Activated CD4-positive, alpha-beta T cell treated with anti-CD3 and anti-CD28 coated beads for 1 hour (primary cell): ENCODE measurements around the gene CPPED1.

ENCODE experiments used
- DNase-seq: peaks from one replicate; pipeline ENCODE4 v3.0.0-alpha.2; 2020

Gene CPPED1

DNA sequence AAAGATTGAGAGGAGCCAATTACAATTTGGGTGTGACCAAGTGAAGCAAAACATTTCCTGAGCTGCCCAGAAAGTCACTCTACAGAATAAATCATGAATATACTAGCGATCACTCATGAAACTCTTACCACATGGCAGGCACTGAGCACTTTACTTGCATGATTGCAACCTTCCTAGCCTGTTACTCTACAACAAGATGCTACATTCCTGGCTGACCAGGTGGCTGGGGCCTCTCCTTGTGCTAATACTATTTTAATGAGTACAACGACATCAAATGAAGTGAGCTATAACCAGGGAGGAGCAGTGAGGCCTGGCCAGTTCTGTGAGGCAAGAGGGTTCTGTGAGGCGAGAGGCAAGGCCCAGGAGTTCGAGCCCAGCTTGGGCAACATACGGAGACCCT lies 75.2 kb downstream of the CPPED1 start:
- no peak for DNase-seq

GRCh38 chr16:12724226-12724625 lies 79.5 kb downstream of the CPPED1 start:
- no peak for DNase-seq

DNA sequence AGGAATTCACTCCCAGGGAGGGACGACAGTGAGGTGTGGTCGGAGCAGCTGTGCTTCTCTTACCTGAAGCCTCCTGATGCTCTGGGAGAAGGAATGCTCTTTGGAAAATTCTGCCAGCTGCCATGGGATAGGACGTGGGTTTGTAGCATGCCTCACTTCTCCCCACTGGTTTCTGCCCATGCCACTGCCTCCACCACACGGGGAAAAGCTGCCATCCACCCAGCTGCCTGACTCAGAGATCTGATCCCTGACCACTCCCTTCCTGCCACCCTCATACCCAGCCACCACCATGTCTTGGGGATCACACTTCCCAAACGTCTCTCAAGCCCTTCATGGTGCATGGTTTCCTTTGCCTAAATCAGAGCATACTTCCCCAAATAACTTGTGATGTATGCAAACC lies 80.0 kb downstream of the CPPED1 start:
- no peak for DNase-seq

GRCh38 chr16:12721841-12722421 lies 81.8 kb downstream of the CPPED1 start:
- DNase-seq: no peak

GRCh38 chr16:12719972-12720371 lies 83.7 kb downstream of the CPPED1 start:
- no peak for DNase-seq

GRCh38 chr16:12716658-12717057 lies 87.0 kb downstream of the CPPED1 start:
- DNase-seq: no peak

DNA sequence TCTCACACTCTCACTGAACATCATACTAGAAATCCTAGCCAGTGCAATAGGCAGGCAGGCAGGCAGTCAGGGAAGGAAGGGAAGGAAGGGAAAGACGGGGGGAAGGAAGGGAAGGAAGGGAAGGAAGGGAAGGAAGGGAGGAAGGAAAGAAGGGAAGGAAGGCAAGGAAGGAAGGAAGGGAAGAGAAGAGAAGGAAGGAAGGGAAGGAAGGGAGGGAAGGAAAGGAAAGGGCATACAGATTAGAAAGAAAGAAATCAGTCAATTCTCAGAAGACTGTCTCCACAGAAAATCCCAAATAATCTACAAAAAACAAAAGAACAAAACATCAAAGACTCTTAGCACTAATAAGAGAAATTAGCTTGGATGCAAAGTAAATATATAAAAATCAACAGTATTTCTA lies 93.9 kb downstream of the CPPED1 start:
- DNase-seq: no peak

GRCh38 chr16:12708266-12708665 lies 95.4 kb downstream of the CPPED1 start:
- DNase-seq: no peak

- no peak for DNase-seq
These were observed 97.1 kb downstream of the CPPED1 start for GRCh38 chr16:12706628-12707027.

GRCh38 chr16:12704492-12705111 lies 99.1 kb downstream of the CPPED1 start:
- no peak for DNase-seq

DNA sequence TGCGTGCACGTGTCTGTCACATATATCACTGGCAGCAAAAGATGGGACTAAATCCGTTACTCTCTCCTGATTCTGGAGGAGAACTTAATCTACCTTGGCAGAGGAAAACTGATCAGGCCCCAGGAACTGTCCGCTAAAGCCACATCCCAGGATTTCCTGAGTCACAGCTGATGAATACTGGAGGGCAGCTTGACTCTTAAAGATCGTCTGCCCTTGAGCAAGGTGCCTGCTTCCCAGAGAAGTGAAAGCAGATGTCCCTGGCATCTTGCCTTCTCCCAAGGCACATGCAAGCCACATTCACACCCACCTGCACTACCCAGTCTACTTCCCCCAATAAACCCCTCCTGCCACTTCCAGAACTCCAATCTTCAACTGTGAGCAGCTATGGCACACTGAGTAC lies 99.8 kb downstream of the CPPED1 start:
- DNase-seq: no peak

DNA sequence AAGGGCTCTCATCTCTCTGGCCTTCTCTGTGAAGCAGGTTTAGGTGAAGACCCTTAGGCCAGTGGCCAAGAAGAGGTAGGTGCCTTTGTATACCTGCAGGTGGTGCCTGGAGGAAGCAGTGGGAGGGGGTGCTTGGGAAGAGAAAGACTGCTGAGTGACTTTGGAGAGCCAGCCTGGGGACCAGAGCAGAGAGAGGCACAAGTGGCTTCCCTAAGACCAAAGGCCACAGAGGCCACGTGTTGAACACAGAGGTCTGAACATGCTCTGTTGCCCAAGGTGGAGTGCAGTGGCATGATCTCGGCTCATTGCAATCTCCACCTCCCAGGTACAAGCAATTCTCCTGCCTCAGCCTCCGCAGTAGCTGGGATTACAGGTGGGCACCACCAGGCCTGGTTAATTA lies 103.5 kb downstream of the CPPED1 start:
- no peak for DNase-seq

DNA sequence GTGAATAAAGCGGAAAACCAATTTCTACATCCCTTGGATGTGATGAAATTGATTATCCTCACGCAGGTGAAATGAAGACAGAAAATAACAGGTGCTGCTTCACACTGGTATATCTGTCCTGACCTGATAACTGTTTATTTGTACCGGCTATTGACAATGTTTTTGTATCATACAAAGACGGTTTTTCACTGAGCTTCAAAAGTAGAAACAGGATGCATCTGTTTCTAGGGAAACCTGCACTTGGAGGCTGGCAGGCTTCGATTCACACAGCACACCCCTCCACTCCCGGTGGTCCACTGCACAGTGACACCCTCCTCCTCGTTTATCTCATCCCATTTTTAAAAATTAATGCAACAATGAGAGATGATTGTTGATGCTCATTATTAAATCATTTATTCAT lies 104.5 kb downstream of the CPPED1 start:
- no peak for DNase-seq

DNA sequence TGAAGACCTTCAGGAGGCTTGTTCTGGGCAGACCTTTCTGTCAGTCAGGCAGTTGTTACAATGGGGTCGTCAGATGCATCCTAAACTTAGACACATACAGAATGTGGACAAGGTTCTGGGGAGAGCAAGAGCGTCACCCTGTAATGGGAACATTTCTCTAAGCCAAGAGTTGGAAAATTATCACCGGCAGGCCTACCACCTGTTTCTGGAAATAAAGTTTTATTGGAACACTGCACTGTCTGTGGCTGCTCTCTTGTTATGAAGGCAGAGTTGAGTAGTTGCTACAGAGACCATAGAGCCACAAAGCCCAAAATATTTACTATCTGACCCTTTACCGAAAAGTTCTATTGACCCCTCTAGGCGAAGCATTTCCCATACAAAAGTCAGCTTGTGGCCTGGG lies 106.2 kb downstream of the CPPED1 start:
- DNase-seq: no peak

DNA sequence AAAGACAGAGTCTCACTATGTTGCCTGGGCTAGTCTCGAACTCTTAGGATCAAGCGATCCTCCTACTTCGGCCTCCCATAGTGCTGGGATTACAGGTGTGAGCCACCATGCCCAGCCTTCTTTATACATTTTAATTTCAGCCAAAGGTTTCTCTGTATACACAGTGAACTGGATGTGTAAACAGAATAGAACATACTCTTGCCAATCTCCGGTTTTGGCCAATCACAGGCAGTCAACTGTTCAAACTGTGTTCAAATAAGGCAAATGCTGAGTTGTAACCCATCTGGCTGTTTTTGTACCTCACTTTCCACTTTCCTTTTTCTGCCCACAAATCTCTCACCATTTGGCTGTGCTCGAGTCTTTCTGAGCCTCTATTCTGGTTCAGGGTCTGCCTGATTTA lies 108.2 kb downstream of the CPPED1 start:
- DNase-seq: no peak

DNA sequence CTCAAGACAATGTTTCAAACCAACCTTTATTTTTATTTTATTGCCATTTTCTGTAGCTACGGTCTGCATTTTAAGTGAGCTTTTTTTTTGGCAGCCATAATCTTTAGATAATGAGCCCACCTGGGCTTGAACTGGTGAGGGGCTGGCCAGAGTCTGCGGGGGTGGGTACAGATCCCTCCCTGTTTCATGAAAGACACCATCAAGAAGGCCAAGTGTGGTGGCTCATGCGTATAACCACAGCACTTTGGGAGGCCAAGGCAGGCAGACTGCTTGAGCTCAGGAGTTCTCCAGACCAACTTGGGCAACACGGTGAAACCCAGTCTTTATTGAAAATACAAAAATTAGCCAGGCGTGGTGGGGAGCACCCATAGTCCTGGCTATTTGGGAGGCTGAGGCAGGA lies 113.7 kb downstream of the CPPED1 start:
- no peak for DNase-seq

- DNase-seq: no peak
These were observed 114.5 kb downstream of the CPPED1 start for GRCh38 chr16:12688951-12689850.

DNA sequence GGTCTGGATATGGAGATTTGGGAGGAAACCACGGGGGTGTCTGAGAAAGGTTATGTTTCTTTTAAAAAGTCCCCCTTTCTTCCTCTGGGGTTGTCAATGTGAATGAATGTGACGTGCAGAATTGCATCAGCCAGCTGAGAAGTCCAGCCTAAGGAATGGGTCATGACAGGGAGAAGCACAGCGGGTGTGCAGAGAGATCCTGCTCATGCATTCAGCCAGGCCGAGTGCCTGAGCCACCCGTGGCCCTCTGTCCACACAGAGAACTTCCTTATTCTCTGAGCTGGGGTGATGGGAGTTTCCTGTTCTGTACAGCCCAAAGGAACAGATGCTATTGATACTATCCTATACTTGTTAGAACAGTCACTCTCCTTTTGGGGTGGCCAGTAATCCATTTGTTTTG lies 117.9 kb downstream of the CPPED1 start:
- DNase-seq: no peak

DNA sequence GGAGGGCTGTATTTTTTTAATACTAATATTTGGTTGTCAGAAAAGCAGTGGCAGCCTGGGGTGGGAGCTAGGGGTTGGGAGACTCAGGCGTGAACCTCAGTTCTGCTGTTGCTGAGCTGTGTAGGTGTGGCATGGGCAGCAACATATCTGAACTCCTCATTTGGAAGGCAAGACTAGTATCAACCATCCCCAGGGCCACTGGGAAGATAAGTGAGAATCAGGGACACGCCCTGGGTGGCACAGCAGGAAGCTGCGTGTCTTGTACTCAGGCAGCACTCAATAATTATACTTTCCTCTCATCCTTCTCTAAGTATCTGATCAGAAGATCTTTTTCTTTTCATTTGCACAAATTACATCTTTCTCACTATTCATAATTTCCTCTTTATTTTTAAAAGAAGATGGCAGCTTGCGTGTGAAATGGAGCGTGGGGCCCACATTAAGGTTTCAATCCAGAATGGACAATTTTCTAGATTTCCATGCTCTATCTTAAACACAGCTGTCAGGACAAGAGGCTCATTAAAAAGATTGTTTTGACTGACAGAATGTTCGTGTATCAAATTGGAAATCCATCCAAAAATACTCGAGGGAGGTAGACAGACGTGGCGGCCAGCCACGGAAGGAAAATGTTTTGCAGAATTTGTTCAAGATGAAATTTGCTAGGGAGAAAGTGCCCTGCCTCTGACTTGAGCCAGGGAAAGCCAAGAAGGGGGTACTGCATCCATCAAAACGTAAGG lies 121.1 kb downstream of the CPPED1 start:
- no peak for DNase-seq

- DNase-seq: no peak
These were observed 122.0 kb downstream of the CPPED1 start for GRCh38 chr16:12681653-12682052.

DNA sequence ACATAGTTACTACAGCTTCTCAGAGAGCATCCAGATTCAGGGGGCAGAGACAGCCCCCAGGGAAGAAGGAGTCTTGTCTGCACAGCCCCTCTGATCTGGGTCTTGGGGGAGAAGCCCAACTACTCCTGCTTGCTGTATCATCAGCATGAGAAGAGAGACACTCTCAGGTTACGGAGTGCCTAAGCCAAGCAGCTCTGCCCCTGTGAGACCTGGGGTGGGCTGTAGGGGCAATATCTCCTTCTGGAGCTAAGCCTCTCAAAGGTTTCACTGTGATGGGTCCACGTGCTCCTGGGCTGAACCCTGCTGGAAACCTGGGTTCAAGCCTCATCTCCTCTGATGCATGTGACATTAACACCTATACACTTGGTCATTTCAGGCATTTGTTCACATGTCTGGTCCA lies 123.2 kb downstream of the CPPED1 start:
- DNase-seq: no peak

DNA sequence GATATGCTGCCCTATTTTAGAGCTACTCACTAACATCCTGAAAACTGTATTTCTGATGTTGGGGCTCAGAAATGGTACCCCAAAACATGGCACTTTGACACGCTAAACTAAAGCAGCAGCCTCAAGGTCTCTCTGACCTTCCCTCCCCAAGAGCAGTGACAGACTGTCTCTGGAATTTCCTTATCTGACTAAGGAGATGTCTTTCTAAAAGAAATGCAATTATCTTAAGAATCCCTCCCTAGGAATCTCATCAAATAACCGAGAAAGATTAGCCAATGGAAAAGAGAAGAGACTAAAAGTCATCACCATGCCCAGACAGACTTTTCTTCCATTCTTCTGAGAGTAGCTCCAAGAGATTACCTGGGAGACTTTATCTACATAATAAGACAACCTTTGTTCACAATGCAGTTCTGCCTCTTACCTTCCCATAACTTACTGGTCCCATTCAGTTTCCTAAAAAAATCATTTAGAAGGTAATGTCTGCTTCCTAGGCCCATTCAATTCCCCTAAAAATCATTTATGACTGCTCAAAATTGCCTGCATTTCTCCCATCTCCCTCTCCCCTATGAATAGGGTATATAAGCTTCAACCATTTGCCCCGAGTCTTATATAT lies 123.9 kb downstream of the CPPED1 start:
- no peak for DNase-seq

GRCh38 chr16:12678983-12679382 lies 124.7 kb downstream of the CPPED1 start:
- DNase-seq: no peak
